SK-N-MC (cell line): ENCODE results near the gene UNC5CL.
A peak's percentile ranks its signal among the peaks of the same experiment; 100 is the strongest.

ENCODE experiments used
- EZH2 ChIP-seq: fragments of 200-600 bp; sonication (generic); IDR thresholded peaks from one replicate; pipeline ENCODE4 v1.6.1; 2017; ENCODE audit warnings: antibody characterized with exemption
- POLR2AphosphoS5 ChIP-seq: IDR thresholded peaks from 2 replicates; pipeline ENCODE4 v1.6.1; 2012; ENCODE audit warnings: mild to moderate bottlenecking, low read depth, low read length, borderline replicate concordance

DNA sequence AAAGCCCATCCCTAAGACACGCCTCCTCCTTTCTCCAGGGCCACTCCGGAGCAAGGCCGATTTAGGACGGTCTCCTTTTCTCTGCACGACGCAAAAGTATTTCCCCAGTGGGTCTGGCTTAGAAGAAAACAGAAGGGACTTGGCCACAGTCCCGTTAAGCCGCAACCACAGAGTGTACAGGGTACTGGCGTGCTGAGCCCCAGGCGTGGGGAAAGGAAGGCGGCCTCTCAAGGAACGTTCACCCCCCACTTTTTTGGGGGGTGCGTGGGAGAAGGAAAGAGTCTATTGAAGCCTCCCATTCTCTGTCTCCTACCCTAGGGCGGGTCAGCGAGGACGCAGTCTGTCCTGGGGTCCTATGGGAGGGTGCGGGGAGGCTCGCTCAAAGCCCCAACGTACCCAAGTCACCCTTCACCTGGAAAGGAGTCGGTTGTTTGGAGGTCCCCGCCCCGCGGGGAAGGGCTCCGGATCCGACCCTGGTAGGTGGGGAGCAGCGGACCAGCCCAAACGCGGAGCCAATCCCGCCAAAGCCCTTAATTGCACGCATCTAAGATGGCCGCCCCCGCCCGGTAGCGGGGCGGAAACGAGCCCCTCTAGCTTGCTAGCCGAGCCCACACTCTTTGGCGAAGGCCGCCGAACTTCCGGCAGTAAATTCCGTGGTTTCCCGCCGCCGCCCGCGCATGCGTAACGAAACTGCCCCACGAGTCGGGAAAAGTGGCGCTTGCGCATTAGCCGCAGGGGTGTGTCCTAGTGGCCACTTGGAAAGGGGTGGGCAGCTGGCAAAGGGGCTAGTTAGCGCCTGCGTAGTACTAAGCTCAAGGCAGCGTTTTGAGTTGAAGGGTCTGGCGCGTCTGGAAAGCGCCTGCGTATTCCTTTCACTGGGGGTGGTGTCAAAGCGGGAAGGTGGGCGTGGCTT is 33.2 kb upstream of the UNC5CL start, which contains the start of gene OARD1:
- peak; percentile 75 for TF ChIP-seq POLR2AphosphoS5
- TF ChIP-seq EZH2 = no peak
